GM19438 (cell line): ENCODE measurements around the gene FLNC.

ENCODE experiments used
- ATAC-seq: cut with Tn5 transposase; IDR thresholded peaks from one replicate; pipeline ENCODE4 v1.9.1; 2021; ENCODE audit warnings: low read depth; ENCODE audit not compliant: unreplicated experiment

The FLNC gene

GRCh38 chr7:128842674-128843641, 12.8 kb downstream of the FLNC start:
- ATAC-seq: no peak

GRCh38 chr7:128843938-128844621, 13.9 kb downstream of the FLNC start:
- no peak for ATAC-seq

DNA sequence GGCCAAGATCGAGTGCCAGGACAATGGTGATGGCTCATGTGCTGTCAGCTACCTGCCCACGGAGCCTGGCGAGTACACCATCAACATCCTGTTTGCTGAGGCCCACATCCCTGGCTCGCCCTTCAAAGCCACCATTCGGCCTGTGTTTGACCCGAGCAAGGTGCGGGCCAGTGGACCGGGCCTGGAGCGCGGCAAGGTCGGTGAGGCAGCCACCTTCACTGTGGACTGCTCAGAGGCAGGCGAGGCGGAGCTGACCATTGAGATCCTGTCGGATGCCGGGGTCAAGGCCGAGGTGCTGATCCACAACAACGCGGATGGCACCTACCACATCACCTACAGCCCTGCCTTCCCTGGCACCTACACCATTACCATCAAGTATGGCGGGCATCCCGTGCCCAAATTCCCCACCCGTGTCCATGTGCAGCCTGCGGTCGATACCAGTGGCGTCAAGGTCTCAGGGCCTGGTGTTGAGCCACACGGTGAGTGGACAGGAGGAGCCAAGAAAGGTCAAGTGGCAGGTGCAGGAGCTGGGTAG, 14.6 kb downstream of the FLNC start:
- ATAC-seq: no peak

GRCh38 chr7:128845475-128845874, 15.3 kb downstream of the FLNC start:
- ATAC-seq: no peak

DNA sequence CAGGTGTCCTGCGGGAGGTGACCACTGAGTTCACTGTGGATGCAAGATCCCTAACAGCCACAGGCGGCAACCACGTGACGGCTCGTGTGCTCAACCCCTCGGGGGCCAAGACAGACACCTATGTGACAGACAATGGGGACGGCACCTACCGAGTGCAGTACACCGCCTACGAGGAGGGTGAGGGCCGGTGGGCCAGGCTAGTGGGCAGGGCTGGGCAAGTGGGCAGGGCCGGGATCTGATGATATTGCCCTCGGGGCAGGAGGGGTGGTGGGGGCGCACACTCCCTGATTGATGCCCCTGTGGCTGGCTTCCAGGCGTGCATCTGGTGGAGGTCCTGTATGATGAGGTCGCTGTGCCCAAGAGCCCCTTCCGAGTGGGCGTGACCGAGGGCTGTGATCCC, 15.8 kb downstream of the FLNC start:
- ATAC-seq: no peak

GRCh38 chr7:128846781-128847444, 16.7 kb downstream of the FLNC start:
- ATAC-seq: no peak

DNA sequence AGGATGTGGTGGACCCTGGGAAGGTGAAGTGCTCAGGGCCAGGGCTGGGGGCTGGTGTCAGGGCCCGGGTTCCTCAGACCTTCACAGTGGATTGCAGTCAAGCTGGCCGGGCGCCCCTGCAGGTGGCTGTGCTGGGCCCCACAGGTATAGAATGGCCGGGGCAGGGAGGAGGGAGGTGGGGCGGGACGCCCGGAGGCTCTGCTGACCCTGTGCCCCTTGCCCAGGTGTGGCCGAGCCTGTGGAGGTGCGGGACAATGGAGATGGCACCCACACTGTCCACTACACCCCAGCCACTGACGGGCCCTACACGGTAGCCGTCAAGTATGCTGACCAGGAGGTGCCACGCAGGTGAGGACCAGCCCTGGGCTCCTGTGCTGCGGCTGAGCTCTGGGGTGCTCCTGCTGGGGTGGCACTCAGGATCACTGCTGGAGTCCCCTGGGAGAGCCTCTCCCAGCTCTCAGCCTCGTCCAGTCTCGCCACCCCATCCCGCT, 17.6 kb downstream of the FLNC start:
- ATAC-seq: no peak

DNA sequence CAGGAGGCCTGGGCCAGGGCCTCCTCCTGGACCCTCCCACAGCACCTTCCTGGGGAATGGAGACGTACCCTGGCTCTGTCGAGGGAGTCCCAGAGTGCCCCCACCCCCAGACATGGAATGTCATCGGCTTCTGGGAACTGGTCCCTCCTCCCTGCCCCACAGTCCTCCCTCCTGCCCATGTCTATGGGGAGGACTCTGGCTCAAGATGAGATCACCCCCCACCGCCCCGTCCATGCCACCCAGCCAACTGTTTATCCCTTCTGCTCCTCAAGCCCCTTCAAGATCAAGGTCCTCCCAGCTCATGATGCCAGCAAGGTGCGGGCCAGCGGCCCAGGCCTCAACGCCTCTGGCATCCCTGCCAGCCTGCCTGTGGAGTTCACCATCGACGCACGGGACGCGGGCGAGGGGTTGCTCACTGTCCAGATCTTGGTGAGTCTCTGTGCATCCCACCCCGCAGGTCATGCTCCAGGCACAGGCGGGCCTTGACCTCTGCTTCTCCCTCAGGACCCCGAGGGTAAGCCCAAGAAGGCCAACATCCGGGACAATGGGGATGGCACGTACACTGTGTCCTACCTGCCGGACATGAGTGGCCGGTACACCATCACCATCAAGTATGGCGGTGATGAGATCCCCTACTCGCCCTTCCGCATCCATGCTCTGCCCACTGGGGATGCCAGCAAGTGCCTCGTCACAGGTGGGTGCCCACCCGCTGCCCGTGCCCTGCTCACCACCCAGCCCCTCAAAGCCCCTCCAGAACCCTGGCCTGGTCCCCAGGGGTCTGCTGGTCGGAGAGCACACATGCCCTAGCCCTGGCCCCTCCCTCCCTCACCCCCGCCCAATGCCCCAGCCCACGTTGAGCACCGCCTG, 18.3 kb downstream of the FLNC start:
- ATAC-seq: no peak

- no peak for ATAC-seq
These were observed 18.9 kb downstream of the FLNC start for GRCh38 chr7:128849156-128849515.

DNA sequence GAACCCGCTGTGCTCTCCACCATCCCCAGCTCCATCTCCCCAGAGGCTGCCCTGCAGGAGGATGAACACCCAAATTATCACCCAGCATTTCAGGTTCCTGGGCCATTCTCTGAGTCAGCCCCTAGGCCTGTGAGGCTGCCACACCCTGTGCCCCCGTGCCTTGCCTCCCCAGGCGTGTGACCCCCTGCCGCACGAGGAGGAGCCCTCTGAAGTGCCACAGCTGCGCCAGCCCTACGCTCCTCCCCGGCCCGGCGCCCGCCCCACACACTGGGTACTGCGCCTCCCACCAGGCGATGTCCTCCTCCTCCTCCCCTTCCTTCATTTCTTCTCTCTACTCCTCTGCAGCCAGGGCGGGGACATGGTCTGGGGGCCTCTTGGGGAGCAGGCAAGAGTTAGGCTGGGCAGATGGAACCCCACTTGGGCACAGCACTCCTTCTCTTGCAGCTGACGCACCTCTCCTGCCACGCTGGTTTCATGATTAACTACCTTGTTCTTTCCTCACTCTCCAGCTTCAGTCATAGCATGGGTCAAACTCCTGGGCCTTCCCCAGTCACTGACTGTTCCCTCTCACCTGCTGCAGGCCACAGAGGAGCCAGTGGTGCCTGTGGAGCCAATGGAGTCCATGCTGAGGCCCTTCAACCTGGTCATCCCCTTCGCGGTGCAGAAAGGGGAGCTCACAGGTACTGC, 19.7 kb downstream of the FLNC start:
- ATAC-seq: no peak

GRCh38 chr7:128852537-128853254, 22.5 kb downstream of the FLNC start:
- ATAC-seq: no peak

GRCh38 chr7:128853799-128854198, 23.6 kb downstream of the FLNC start:
- ATAC-seq: no peak

DNA sequence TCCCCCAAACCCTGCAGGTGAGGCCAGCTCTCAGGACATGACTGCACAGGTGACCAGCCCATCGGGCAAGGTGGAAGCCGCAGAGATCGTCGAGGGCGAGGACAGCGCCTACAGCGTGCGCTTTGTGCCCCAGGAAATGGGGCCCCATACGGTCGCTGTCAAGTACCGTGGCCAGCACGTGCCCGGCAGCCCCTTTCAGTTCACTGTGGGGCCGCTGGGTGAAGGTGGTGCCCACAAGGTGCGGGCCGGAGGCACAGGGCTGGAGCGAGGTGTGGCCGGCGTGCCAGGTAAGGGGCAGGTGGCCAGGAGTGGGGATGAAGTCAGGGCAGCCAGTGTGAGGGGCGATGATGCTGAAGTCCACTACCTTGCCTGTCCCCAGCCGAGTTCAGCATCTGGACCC, 24.2 kb downstream of the FLNC start:
- ATAC-seq: no peak

DNA sequence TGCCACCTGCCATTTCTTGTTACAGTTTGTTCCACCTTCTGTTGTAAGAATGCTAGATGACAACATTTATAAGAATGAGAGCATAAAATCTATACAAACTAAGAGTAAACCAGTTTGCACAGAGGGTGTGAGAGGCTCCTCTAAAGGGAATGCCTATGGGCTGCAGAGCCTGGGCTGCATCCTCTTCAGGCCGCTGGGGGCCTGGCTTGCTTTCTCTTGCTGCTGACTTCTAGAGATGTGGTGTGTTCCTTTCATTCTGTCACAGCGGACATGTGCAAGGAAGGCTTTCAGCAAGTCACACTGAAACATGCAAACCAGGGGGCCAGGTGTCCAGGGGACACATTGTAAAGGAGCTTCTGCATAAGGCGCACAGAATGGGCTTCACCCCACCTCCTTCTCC, 25.4 kb downstream of the FLNC start:
- ATAC-seq: no peak

DNA sequence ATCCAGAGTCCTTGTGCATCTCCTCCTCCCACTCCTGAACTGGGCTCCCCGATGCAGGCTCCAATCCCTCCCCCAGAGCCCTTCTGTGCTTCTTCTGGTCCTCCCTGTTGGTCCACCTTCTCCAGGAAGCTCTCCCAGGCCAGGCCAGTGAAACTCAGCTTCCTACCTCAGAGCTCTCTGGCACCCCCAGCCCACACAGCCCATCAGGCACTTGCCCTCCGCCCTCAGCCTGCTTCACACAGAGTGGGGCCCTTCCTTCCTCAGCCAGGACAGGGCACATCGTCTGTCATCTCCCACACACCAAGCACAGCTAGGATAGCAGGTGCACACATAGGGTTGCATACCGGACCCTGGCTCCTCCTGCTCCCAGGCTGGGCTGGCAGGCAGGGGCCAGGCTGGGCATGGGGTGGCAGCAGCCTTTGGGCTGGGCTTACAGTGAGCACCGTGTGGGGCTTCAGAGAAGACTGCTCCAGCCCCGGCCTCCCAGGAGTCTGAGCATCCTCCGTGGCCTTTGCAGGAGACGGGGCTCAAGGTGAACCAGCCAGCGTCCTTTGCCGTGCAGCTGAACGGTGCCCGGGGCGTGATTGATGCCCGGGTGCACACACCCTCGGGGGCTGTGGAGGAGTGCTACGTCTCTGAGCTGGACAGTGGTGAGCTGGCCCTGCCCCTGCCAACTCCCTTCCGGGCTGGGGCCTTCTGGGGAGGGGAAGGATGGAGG, 26.0 kb downstream of the FLNC start:
- no peak for ATAC-seq

- no peak for ATAC-seq
These were observed 28.4 kb downstream of the FLNC start for GRCh38 chr7:128858380-128859231.
